H1 (cell line): ENCODE measurements around the gene VIPR1. TPM values are rescaled to one million over a fixed set of nuclear protein-coding genes. Genes with fewer than 3 reads are reported as not detected.

Source experiments
- CTCF ChIA-PET: fragments of 300-600 bp; sonication (Branson Sonifier 250); formaldehyde crosslinking; loops from one replicate; lab custom pipeline; 2021; ENCODE audit not compliant: partially characterized antibody; lab: Charles Lee
- POLR2A ChIA-PET: fragments of 300-600 bp; sonication (Branson Sonifier 250); formaldehyde crosslinking; loops from one replicate; lab custom pipeline; 2021; ENCODE audit warnings: inconsistent platforms; ENCODE audit not compliant: partially characterized antibody; lab: Charles Lee
- DNase-seq, 2 experiments: peaks; one replicate each; pipeline versions ENCODE4 v3.0.0 to v3.0.0-alpha.2; 2010 to 2022; ENCODE audit warnings: low spot score in 2 of 2, low read depth in 1 of 2, mixed read lengths in 1 of 2
- FAIRE-seq: peaks from 2 replicates; lab custom pipeline; 2011; peaks lifted over from hg19 to GRCh38; lab: Jason Lieb, UNC
- H2AFZ ChIP-seq: 2 replicates; pipeline ENCODE4 v1.8.1; 2012; ENCODE audit warnings: low read length, inconsistent platforms
- H2AK5ac ChIP-seq: 2 replicates; pipeline ENCODE4 v1.6.1; 2013; ENCODE audit warnings: low read depth, low read length
- H2BK120ac ChIP-seq: replicated peaks from 2 replicates; pipeline ENCODE3; 2013; ENCODE audit warnings: low read depth, low read length, inconsistent platforms
- H2BK12ac ChIP-seq: 2 replicates; pipeline ENCODE4 v1.6.1; 2013; ENCODE audit warnings: low read depth, low read length
- H2BK15ac ChIP-seq: 2 replicates; pipeline ENCODE4 v1.6.1; 2013; ENCODE audit warnings: low read length
- H2BK20ac ChIP-seq: 2 replicates; pipeline ENCODE4 v1.6.1; 2013; ENCODE audit warnings: low read length
- H2BK5ac ChIP-seq: 2 replicates; pipeline ENCODE4 v1.6.1; 2013; ENCODE audit warnings: low read depth, low read length
- H3K14ac ChIP-seq: 2 replicates; pipeline ENCODE4 v1.6.1; 2013; ENCODE audit warnings: inconsistent platforms; ENCODE audit not compliant: insufficient read length
- H3K18ac ChIP-seq: 2 replicates; pipeline ENCODE4 v1.6.1; 2013; ENCODE audit warnings: low read length; ENCODE audit errors: extremely low read depth
- H3K23ac ChIP-seq: 2 replicates; pipeline ENCODE4 v1.6.1; 2013; ENCODE audit warnings: inconsistent platforms; ENCODE audit not compliant: insufficient read length
- H3K23me2 ChIP-seq: 2 replicates; pipeline ENCODE4 v1.6.1; 2013; ENCODE audit warnings: low read depth, low read length
- H3K27ac ChIP-seq: 2 replicates; pipeline ENCODE4 v1.6.1; 2011; ENCODE audit warnings: low read depth, low read length, inconsistent platforms
- H3K27me3 ChIP-seq, 4 experiments: replicated peaks in 1 of 4; 1 replicate in 1 of 4; 2 replicates in 3 of 4; pipeline versions ENCODE4 v1.6.1 to v1.8.1; 2011 to 2013; ENCODE audit warnings: low read length in 3 of 4, mild to moderate bottlenecking in 3 of 4, inconsistent platforms in 2 of 4, mixed read lengths in 2 of 4, moderate library complexity in 1 of 4; ENCODE audit not compliant: control insufficient read depth in 3 of 4, insufficient read depth in 3 of 4; ENCODE audit errors: extremely low read depth in 1 of 4
- H3K36me3 ChIP-seq, 4 experiments: 2 replicates each; pipeline versions ENCODE4 v1.6.1 to v1.8.1; 2011 to 2013; ENCODE audit warnings: mild to moderate bottlenecking in 4 of 4, low read length in 3 of 4, moderate library complexity in 2 of 4, control low read depth in 1 of 4, inconsistent platforms in 1 of 4; ENCODE audit not compliant: insufficient read depth in 4 of 4, control insufficient read depth in 2 of 4
- H3K4ac ChIP-seq: replicated peaks from 2 replicates; pipeline ENCODE3; 2013; ENCODE audit warnings: low read length, low read depth, mixed read lengths, inconsistent platforms; ENCODE audit not compliant: insufficient read length
- H3K4me1 ChIP-seq, 4 experiments: replicated peaks in 1 of 4; 1 replicate in 1 of 4; 2 replicates in 3 of 4; pipeline versions ENCODE4 v1.6.1 to v1.8.1; 2011 to 2013; ENCODE audit warnings: low read length in 3 of 4, inconsistent platforms in 2 of 4, mixed read lengths in 1 of 4; ENCODE audit not compliant: insufficient read depth in 4 of 4, control insufficient read depth in 3 of 4
- H3K4me2 ChIP-seq, 2 experiments: 2 replicates each; pipeline versions ENCODE4 v1.6.1 to v1.8.1; 2011 to 2013; ENCODE audit warnings: low read depth in 2 of 2, low read length in 2 of 2, control low read depth in 1 of 2, inconsistent platforms in 1 of 2, mild to moderate bottlenecking in 1 of 2; ENCODE audit not compliant: insufficient read depth in 1 of 2
- H3K4me3 ChIP-seq, 4 experiments: fragments of 200-600, 300-600 bp in 1 of 4; sonication (generic), shearing (Covaris generic), sonication (Bioruptor Twin) in 1 of 4; 2 replicates each; pipeline versions ENCODE4 v1.5.1 to v1.8.1; 2011 to 2016; ENCODE audit warnings: low read length in 4 of 4, low read depth in 3 of 4, control low read depth in 2 of 4, inconsistent platforms in 2 of 4, mild to moderate bottlenecking in 2 of 4, mixed read lengths in 1 of 4, moderate library complexity in 1 of 4; ENCODE audit not compliant: insufficient read depth in 2 of 4; ENCODE audit errors: extremely low read depth in 1 of 4
- H3K56ac ChIP-seq: replicated peaks from 2 replicates; pipeline ENCODE3; 2013; ENCODE audit warnings: low read depth, mild to moderate bottlenecking, mixed read lengths, low read length, inconsistent platforms; ENCODE audit not compliant: insufficient read length
- H3K79me1 ChIP-seq: 2 replicates; pipeline ENCODE4 v1.6.1; 2013; ENCODE audit warnings: low read depth, low read length, control low read depth
- H3K79me2 ChIP-seq, 2 experiments: 2 replicates each; pipeline versions ENCODE4 v1.6.1 to v1.8.1; 2012 to 2013; ENCODE audit warnings: low read length in 2 of 2, mild to moderate bottlenecking in 2 of 2, inconsistent platforms in 1 of 2; ENCODE audit not compliant: insufficient read depth in 2 of 2, control insufficient read depth in 1 of 2
- H3K9ac ChIP-seq, 4 experiments: replicated peaks in 1 of 4; 1 replicate in 1 of 4; 2 replicates in 3 of 4; pipeline versions ENCODE4 v1.6.1 to v1.8.1; 2011 to 2013; ENCODE audit warnings: low read depth in 3 of 4, low read length in 3 of 4, control low read depth in 2 of 4, mild to moderate bottlenecking in 2 of 4, moderate library complexity in 2 of 4, inconsistent platforms in 1 of 4; ENCODE audit errors: extremely low read depth in 1 of 4
- H3K9me3 ChIP-seq, 2 experiments: 2 replicates each; pipeline versions ENCODE4 v1.6.1 to v1.8.1; 2012 to 2013; ENCODE audit warnings: mild to moderate bottlenecking in 2 of 2, moderate library complexity in 2 of 2, control low read depth in 1 of 2, inconsistent platforms in 1 of 2, low read depth in 1 of 2, low read length in 1 of 2, mixed read lengths in 1 of 2; ENCODE audit not compliant: insufficient read depth in 2 of 2
- H4K20me1 ChIP-seq, 2 experiments: replicated peaks in 1 of 2; 2 replicates each; pipeline versions ENCODE3 to v1.8.1; 2011 to 2013; ENCODE audit warnings: inconsistent platforms in 2 of 2, low read length in 2 of 2, mild to moderate bottlenecking in 1 of 2; ENCODE audit not compliant: insufficient read depth in 2 of 2, control insufficient read depth in 1 of 2
- H4K5ac ChIP-seq: 2 replicates; pipeline ENCODE4 v1.6.1; 2013; ENCODE audit warnings: low read length, low read depth, mixed read lengths, inconsistent platforms; ENCODE audit not compliant: insufficient read length
- H4K8ac ChIP-seq: 2 replicates; pipeline ENCODE4 v1.8.0; 2013; ENCODE audit warnings: mild to moderate bottlenecking, moderate library complexity, low read length, inconsistent platforms; ENCODE audit not compliant: insufficient read depth; ENCODE audit errors: extremely low read depth
- H4K91ac ChIP-seq: replicated peaks from 2 replicates; pipeline ENCODE3; 2013; ENCODE audit warnings: low read length, mixed read lengths, inconsistent platforms; ENCODE audit not compliant: insufficient read length
- ASH2L ChIP-seq: fragments of 200-600, 300-600 bp; sonication (generic); IDR thresholded peaks from one replicate; pipeline ENCODE4 v1.7.1; 2017; ENCODE audit warnings: low read length
- EGR1 ChIP-seq: IDR thresholded peaks from 2 replicates; pipeline ENCODE4 v1.6.1; 2011; ENCODE audit warnings: low read depth, low read length, borderline replicate concordance
- JUN ChIP-seq: IDR thresholded peaks from 2 replicates; pipeline ENCODE4 v1.6.1; 2011; ENCODE audit warnings: low read depth, mild to moderate bottlenecking, improper control_type of control experiment, low read length
- KDM1A ChIP-seq: fragments of 200-600, 300-600 bp; sonication (generic); IDR thresholded peaks from 2 replicates; pipeline ENCODE4 v1.7.1; 2016; ENCODE audit warnings: mild to moderate bottlenecking, low read length, borderline replicate concordance
- RXRA ChIP-seq: IDR thresholded peaks from 2 replicates; pipeline ENCODE4 v1.6.1; 2011; ENCODE audit warnings: low read depth, mild to moderate bottlenecking, low read length, moderate library complexity; ENCODE audit not compliant: insufficient read depth
- SUZ12 ChIP-seq: fragments of 200-600 bp; sonication (generic); IDR thresholded peaks from 2 replicates; pipeline ENCODE4 v1.6.1; 2012; ENCODE audit warnings: mild to moderate bottlenecking, inconsistent platforms, low read length, moderate library complexity, mixed read lengths
- TCF12 ChIP-seq: IDR thresholded peaks from 2 replicates; pipeline ENCODE4 v1.6.1; 2011; ENCODE audit warnings: low read depth, mild to moderate bottlenecking, low read length
- WGBS, 2 experiments: shearing (Covaris generic) in 1 of 2; methylation state at CpG; one replicate each; pipeline versions ENCODE4 v1.1.6 to v1.1.7; 2013 to 2015; ENCODE audit warnings: low lambda C conversion rate in 2 of 2, mixed read lengths in 2 of 2, inconsistent platforms in 1 of 2, low coverage in 1 of 2, missing lambda C conversion rate in 1 of 2; ENCODE audit not compliant: insufficient replicate concordance in 2 of 2, insufficient coverage in 1 of 2, insufficient read length in 1 of 2; ENCODE audit errors: extremely low coverage in 1 of 2, missing lambda C conversion rate in 1 of 2; 5-methylcytosine and 5-hydroxymethylcytosine counted together
- polyA plus RNA-seq, 7 experiments: library from polyadenylated mRNA; depleted of rRNA in 3 of 7; stranded (reverse) in 5 of 7; unstranded in 2 of 7; fragments of >200 nt in 5 of 7; fragments of 200-250 nt in 2 of 7; gene quantifications; 1 replicate in 5 of 7; 2 replicates in 1 of 7; 4 replicates in 1 of 7; pipeline versions ENCODE4 v1.2.1 to v1.2.3, GENCODE V29; 2011 to 2013; ENCODE audit warnings: missing spikeins in 2 of 7, mixed read lengths in 2 of 7
- total RNA-seq: library from RNA; stranded (reverse); fragmentation: NEBNext Ultra II Directional; extraction: Animal tissue kit (Norgen Biotek cat#: 25700); gene quantifications from 2 replicates; pipeline ENCODE4 v1.2.1, GENCODE V29; 2021
- TF ChIP-seq, protein P1 (sequence below): IDR thresholded peaks from 2 replicates; pipeline ENCODE4 v1.6.1; 2012; ENCODE audit warnings: inconsistent platforms
- TF ChIP-seq, protein P2 (sequence below), 3 experiments: IDR thresholded peaks; 1 replicate in 2 of 3; 2 replicates in 1 of 3; pipeline versions ENCODE4 v1.5.1 to v1.6.1; 2011; ENCODE audit warnings: low read length in 3 of 3, mild to moderate bottlenecking in 3 of 3, inconsistent platforms in 2 of 3, low read depth in 1 of 3, moderate library complexity in 1 of 3; ENCODE audit not compliant: insufficient read depth in 1 of 3; ENCODE audit errors: control extremely low read depth in 1 of 3

Gene VIPR1
- total and polyA plus RNA-seq, 2 of the 8 experiments (the other 6 are each of a cell fraction or from before 2014, with no cell fraction given), result 7.8 to 10.1 TPM

DNA sequence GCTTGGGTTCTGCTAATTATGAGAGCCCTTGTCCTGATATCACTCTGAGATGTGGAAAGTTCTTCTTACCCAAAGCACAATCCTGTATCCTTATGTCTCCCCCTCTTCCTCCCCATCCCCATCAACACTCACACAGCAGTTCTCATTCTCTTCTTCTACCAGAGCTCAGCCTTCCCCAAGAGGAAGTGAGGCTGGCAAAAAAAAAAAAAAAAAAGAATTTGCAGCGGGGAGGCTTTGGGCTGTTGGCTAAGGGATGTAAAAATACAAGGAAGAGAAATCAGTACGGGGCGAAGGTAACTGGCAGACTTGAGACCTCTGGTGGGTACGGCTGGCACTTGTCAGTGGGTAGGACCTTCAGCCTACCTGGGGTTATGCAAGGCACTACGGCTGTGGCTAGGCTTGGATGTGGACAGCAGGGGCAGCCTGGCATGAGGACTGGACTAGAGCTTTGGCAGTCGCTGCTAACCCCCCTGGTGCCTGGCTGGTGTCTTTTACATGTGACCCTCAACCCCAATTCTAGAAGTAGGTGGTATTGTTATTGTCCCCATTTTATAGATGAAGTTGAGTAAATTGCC, 5.4 kb downstream of the VIPR1 start:
- no peak for DNase-seq
- FAIRE-seq, result no peak
- TF ChIP-seq TCF12 (no peak), SUZ12 (no peak), JUN (no peak), EGR1 (no peak), RXRA (no peak), KDM1A (no peak), ASH2L (no peak)
- TF ChIP-seq, protein P1, sequence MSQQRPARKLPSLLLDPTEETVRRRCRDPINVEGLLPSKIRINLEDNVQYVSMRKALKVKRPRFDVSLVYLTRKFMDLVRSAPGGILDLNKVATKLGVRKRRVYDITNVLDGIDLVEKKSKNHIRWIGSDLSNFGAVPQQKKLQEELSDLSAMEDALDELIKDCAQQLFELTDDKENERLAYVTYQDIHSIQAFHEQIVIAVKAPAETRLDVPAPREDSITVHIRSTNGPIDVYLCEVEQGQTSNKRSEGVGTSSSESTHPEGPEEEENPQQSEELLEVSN, result no peak
- TF ChIP-seq, protein P2, sequence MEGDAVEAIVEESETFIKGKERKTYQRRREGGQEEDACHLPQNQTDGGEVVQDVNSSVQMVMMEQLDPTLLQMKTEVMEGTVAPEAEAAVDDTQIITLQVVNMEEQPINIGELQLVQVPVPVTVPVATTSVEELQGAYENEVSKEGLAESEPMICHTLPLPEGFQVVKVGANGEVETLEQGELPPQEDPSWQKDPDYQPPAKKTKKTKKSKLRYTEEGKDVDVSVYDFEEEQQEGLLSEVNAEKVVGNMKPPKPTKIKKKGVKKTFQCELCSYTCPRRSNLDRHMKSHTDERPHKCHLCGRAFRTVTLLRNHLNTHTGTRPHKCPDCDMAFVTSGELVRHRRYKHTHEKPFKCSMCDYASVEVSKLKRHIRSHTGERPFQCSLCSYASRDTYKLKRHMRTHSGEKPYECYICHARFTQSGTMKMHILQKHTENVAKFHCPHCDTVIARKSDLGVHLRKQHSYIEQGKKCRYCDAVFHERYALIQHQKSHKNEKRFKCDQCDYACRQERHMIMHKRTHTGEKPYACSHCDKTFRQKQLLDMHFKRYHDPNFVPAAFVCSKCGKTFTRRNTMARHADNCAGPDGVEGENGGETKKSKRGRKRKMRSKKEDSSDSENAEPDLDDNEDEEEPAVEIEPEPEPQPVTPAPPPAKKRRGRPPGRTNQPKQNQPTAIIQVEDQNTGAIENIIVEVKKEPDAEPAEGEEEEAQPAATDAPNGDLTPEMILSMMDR (IDR thresholded peaks at IDR 0.05; ENCODE audit: control extremely low read depth in 1 of 3, insufficient read depth in 1 of 3, low read depth in 1 of 3, low read length in 3 of 3), result no peak

More for the DNA sequence above, 5.4 kb downstream of the VIPR1 start:
- no peak overlapping the region for H3K4me3 ChIP-seq
- POLR2A ChIA-PET, result interaction anchor here (0.9 kb wide), 1 partner anchor 28 kb away, joined by 3 read pairs; no protein-coding TSS in a partner anchor
- H3K4me2 ChIP-seq, result no peak overlapping the region
- peaks cover 0 to 11% (median 2%) of the 10 kb centered on the region in 4 experiments; a peak in 3 of 7 replicates for H3K4me1 ChIP-seq
- H3K27me3 ChIP-seq, result peaks cover 0 to 9% (median 7%) of the 10 kb centered on the region in 4 experiments; a peak in 4 of 7 replicates
- H3K27ac ChIP-seq, result no peak overlapping the region
- H2BK12ac ChIP-seq, result no peak overlapping the region; the same call in 1 of the 2 replicates
- no peak overlapping the region for H2AFZ ChIP-seq
- no peak overlapping the region for H3K23ac ChIP-seq
- no peaks in the 10 kb centered on the region; a peak in 1 of 8 replicates for H3K36me3 ChIP-seq
- H3K79me1 ChIP-seq, result no peaks in the 10 kb centered on the region
- H3K9me3 ChIP-seq, result no peaks in the 10 kb centered on the region
- CTCF ChIA-PET, result interaction anchor here (0.8 to 23.3 kb wide), 8 partner anchors 9 to 332 kb away, joined by 3 to 458 read pairs (median 5); no protein-coding TSS in a partner anchor
- H3K56ac ChIP-seq, result no peak overlapping the region
- peak overlapping the region; percentile 92; the same call in 1 of the 2 replicates for H2BK15ac ChIP-seq
- H3K18ac ChIP-seq, result no peak overlapping the region
- H4K20me1 ChIP-seq, result peaks cover 0 to 4% of the 10 kb centered on the region in 2 experiments
- H4K8ac ChIP-seq, result no peak overlapping the region
- no peak overlapping the region for H3K4ac ChIP-seq
- 84% methylated on average over 6 of the region's 6 CpGs; no CpG with 5 or more reads in 1 of the 2 experiments for WGBS, 2 experiments
- no peak overlapping the region for H3K14ac ChIP-seq
- no peak overlapping the region for H4K91ac ChIP-seq
- no peak overlapping the region for H2BK5ac ChIP-seq
- H3K23me2 ChIP-seq, result peaks cover 5% of the 10 kb centered on the region
- H4K5ac ChIP-seq, result no peak overlapping the region
- no peaks in the 10 kb centered on the region for H3K79me2 ChIP-seq
- no peak overlapping the region for H2BK120ac ChIP-seq
- H3K9ac ChIP-seq, result no peak overlapping the region
- 0 out of 2 replicates have a peak overlapping the region, but pooled peaks have one; percentile 80 for H2AK5ac ChIP-seq
- H2BK20ac ChIP-seq, result no peak overlapping the region
